B cell (primary cell): ENCODE data around the gene CDCA5.

Experiments used
- EZH2 ChIP-seq: IDR thresholded peaks from 2 replicates; pipeline ENCODE4 v1.6.1; 2012; ENCODE audit warnings: borderline replicate concordance, low read depth, mild to moderate bottlenecking, moderate library complexity, low read length; ENCODE audit not compliant: insufficient read depth, poor library complexity, severe bottlenecking
- TF ChIP-seq, protein P1 (sequence below): fragments of 200-600 bp; IDR thresholded peaks from one replicate; pipeline ENCODE4 v1.8.0; 2022; ENCODE audit warnings: antibody characterized with exemption, mild to moderate bottlenecking

DNA sequence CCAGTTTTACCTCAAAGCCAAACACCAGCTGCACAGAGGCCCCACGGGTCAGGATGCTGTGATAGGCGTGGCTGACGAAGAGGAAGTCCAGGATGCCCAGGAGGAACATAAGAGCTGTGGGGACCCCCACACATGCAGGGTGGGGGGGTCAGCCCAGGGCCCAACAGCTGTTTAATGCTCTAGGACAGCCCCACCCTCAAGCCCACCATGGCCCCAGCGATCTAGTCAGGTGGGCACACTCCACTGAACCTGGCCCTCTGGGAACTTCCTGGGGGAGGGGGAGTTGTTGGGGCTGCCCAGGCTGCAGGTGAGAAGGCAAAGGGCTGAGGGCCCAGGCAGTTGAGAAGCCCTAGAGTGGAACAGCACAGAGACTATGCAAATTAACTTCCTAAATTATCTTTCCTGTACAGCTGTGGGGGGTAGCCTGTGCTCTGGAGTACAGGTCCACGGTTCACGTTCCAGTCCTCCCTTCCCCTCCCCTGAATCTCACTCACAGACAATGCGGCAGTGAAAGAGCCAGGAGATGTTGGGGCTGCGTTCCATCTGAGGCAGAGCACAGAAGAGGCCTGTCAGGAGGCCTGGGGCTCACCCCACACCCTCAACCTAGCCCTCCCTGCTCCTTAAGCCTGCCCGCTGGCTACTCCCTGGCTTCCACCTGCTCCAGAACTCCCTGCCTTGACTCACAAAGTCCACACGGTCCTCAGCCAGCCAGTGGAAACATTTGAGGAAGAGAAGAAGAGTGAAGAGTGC is 48.6 kb upstream of the CDCA5 start:
- TF ChIP-seq, protein P1, sequence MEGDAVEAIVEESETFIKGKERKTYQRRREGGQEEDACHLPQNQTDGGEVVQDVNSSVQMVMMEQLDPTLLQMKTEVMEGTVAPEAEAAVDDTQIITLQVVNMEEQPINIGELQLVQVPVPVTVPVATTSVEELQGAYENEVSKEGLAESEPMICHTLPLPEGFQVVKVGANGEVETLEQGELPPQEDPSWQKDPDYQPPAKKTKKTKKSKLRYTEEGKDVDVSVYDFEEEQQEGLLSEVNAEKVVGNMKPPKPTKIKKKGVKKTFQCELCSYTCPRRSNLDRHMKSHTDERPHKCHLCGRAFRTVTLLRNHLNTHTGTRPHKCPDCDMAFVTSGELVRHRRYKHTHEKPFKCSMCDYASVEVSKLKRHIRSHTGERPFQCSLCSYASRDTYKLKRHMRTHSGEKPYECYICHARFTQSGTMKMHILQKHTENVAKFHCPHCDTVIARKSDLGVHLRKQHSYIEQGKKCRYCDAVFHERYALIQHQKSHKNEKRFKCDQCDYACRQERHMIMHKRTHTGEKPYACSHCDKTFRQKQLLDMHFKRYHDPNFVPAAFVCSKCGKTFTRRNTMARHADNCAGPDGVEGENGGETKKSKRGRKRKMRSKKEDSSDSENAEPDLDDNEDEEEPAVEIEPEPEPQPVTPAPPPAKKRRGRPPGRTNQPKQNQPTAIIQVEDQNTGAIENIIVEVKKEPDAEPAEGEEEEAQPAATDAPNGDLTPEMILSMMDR: no peak
- no peak for TF ChIP-seq EZH2
